ENCODE results near the gene FPR3. TPM values are rescaled to one million over a fixed set of nuclear protein-coding genes. Genes with fewer than 3 reads are reported as not detected.

FPR3 gene
- total RNA-seq, 1 donor = not detected

GRCh38 chr19:51807111-51807701 lies 12.2 kb downstream of the FPR3 start:
- no peak for TF ChIP-seq CTCF (IDR thresholded peaks at IDR 0.05; ENCODE audit: insufficient read depth, low read depth, low read length)
- H3K4me3 ChIP-seq (ENCODE audit: low read depth, low read length) = no peak overlapping the region
- peak; percentile 88 for DNase-seq (ENCODE audit: low read depth)

GRCh38 chr19:51807925-51808324 lies 13.0 kb downstream of the FPR3 start:
- no peak overlapping the region for H3K4me3 ChIP-seq (ENCODE audit: low read depth, low read length)
- DNase-seq (ENCODE audit: low read depth) = no peak
- TF ChIP-seq CTCF (IDR thresholded peaks at IDR 0.05; ENCODE audit: insufficient read depth, low read depth, low read length) = no peak

- DNase-seq (ENCODE audit: low read depth) = peak; percentile 79
- no peak overlapping the region for H3K4me3 ChIP-seq (ENCODE audit: low read depth, low read length)
- TF ChIP-seq CTCF (IDR thresholded peaks at IDR 0.05; ENCODE audit: insufficient read depth, low read depth, low read length) = peak; percentile 16
Measured at GRCh38 chr19:51808333-51808986, 13.5 kb downstream of the FPR3 start.

GRCh38 chr19:51809787-51810186 lies 14.8 kb downstream of the FPR3 start:
- DNase-seq (ENCODE audit: low read depth) = no peak
- no peak for TF ChIP-seq CTCF (IDR thresholded peaks at IDR 0.05; ENCODE audit: insufficient read depth, low read depth, low read length)
- H3K4me3 ChIP-seq (ENCODE audit: low read depth, low read length) = no peak overlapping the region

GRCh38 chr19:51810223-51810622 lies 15.3 kb downstream of the FPR3 start:
- TF ChIP-seq CTCF (IDR thresholded peaks at IDR 0.05; ENCODE audit: insufficient read depth, low read depth, low read length) = no peak
- no peak for DNase-seq (ENCODE audit: low read depth)
- H3K4me3 ChIP-seq (ENCODE audit: low read depth, low read length) = no peak overlapping the region

- no peak overlapping the region for H3K4me3 ChIP-seq (ENCODE audit: low read depth, low read length)
- no peak for TF ChIP-seq CTCF (IDR thresholded peaks at IDR 0.05; ENCODE audit: insufficient read depth, low read depth, low read length)
- no peak for DNase-seq (ENCODE audit: low read depth)
Measured at GRCh38 chr19:51811344-51811743, 16.4 kb downstream of the FPR3 start.

Measured in fibroblast of villous mesenchyme (primary cell).